HCT116 (cell line): ENCODE measurements around the gene ETS1.

Source experiments
- JUND ChIP-seq: IDR thresholded peaks from 2 replicates; pipeline ENCODE4 v1.6.1; 2012
- POLR2AphosphoS5 ChIP-seq: IDR thresholded peaks from 2 replicates; pipeline ENCODE4 v1.6.1; 2011; ENCODE audit warnings: mild to moderate bottlenecking, low read depth, low read length, moderate library complexity
- TF ChIP-seq, protein P1 (sequence below), 3 experiments: fragments of 200-600 bp in 1 of 3; sonication (generic) in 1 of 3; IDR thresholded peaks in 2 of 3; conservative IDR thresholded peaks in 1 of 3; 2 replicates each; pipeline ENCODE4 v1.5.1; 2012 to 2017; ENCODE audit warnings: low read depth in 2 of 3, low read length in 2 of 3, antibody characterized with exemption in 1 of 3, borderline replicate concordance in 1 of 3, control low read depth in 1 of 3, mild to moderate bottlenecking in 1 of 3, mixed read lengths in 1 of 3, mixed run types in 1 of 3, moderate library complexity in 1 of 3; ENCODE audit not compliant: insufficient read depth in 1 of 3

DNA sequence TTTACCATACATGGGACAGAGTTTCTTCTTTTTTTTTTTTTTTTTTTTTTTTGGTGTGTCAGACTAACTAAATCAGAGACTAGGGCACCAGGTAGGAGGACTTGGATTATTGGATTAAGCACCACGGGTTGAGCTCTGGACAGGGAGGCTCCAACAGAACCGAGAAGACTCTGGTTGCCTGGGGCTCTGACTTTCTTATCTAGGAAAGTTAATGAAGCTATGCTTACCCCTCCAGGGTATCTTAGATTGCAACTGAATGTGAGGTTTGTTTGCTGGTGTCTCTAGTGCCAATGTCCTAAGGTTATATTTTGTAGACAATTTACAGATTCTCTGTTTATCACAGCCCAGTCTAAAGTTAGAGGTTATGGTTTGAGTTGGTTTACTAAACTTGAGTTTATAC, 18.1 kb downstream of the ETS1 start:
- no peak for TF ChIP-seq POLR2AphosphoS5
- TF ChIP-seq, protein P1, sequence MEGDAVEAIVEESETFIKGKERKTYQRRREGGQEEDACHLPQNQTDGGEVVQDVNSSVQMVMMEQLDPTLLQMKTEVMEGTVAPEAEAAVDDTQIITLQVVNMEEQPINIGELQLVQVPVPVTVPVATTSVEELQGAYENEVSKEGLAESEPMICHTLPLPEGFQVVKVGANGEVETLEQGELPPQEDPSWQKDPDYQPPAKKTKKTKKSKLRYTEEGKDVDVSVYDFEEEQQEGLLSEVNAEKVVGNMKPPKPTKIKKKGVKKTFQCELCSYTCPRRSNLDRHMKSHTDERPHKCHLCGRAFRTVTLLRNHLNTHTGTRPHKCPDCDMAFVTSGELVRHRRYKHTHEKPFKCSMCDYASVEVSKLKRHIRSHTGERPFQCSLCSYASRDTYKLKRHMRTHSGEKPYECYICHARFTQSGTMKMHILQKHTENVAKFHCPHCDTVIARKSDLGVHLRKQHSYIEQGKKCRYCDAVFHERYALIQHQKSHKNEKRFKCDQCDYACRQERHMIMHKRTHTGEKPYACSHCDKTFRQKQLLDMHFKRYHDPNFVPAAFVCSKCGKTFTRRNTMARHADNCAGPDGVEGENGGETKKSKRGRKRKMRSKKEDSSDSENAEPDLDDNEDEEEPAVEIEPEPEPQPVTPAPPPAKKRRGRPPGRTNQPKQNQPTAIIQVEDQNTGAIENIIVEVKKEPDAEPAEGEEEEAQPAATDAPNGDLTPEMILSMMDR (IDR thresholded peaks at IDR 0.05 in 2 of 3, conservative IDR thresholded peaks at IDR 0.05 in 1 of 3; ENCODE audit: borderline replicate concordance in 1 of 3, insufficient read depth in 1 of 3, low read depth in 2 of 3, low read length in 2 of 3), result no peak
- TF ChIP-seq JUND, result no peak
